ENCODE data around the gene TINAGL1. TPM values are rescaled to one million over a fixed set of nuclear protein-coding genes. Genes with fewer than 3 reads are reported as not detected.

Gene TINAGL1
- total RNA-seq, 2 donors from 2014 or later: 116 to 130 TPM

GRCh38 chr1:31624309-31624708 lies 48.0 kb downstream of the TINAGL1 start:
- Histone ChIP-seq H3K36me3 (no peaks in the 10 kb centered on the region), H3K27me3 (no peaks in the 10 kb centered on the region), H3K9ac (ENCODE audit: low read depth in 2 of 2, low read length in 2 of 2) (peak overlapping the region in 1 of 2 donors; percentile 7), H3K4me3 (no peak overlapping the region), H3K4me1 (no peaks in the 10 kb centered on the region), H3K27ac (no peak overlapping the region), H3K9me3 (no peaks in the 10 kb centered on the region)
- intact Hi-C loops (cut with DNase I): no loop called here
- TF ChIP-seq CTCF (IDR thresholded peaks at IDR 0.05): no peak
- DNase-seq: no peak

GRCh38 chr1:31624731-31625514 lies 48.6 kb downstream of the TINAGL1 start:
- Histone ChIP-seq H3K36me3 (no peaks in the 10 kb centered on the region), H3K27me3 (no peaks in the 10 kb centered on the region), H3K9me3 (no peaks in the 10 kb centered on the region), H3K9ac (ENCODE audit: low read depth in 2 of 2, low read length in 2 of 2) (peak overlapping the region in 1 of 2 donors; percentile 7), H3K27ac (no peak overlapping the region), H3K4me1 (no peaks in the 10 kb centered on the region), H3K4me3 (no peak overlapping the region)
- TF ChIP-seq CTCF (IDR thresholded peaks at IDR 0.05): no peak
- intact Hi-C loops (cut with DNase I): no loop called here
- no peak for DNase-seq

GRCh38 chr1:31625561-31626222 lies 49.4 kb downstream of the TINAGL1 start:
- H3K27me3 ChIP-seq: no peaks in the 10 kb centered on the region
- intact Hi-C loops (cut with DNase I): no loop called here
- no peaks in the 10 kb centered on the region for H3K4me1 ChIP-seq
- no peak for TF ChIP-seq CTCF (IDR thresholded peaks at IDR 0.05)
- no peak overlapping the region for H3K4me3 ChIP-seq
- H3K36me3 ChIP-seq: no peaks in the 10 kb centered on the region
- H3K9me3 ChIP-seq: no peaks in the 10 kb centered on the region
- no peak for DNase-seq
- H3K27ac ChIP-seq: no peak overlapping the region
- no peak overlapping the region for H3K9ac ChIP-seq (ENCODE audit: low read depth in 2 of 2, low read length in 2 of 2)

GRCh38 chr1:31626223-31627207 lies 50.2 kb downstream of the TINAGL1 start:
- Histone ChIP-seq H3K9me3 (no peaks in the 10 kb centered on the region), H3K36me3 (peaks cover 4% of the 10 kb centered on the region), H3K4me3 (no peak overlapping the region), H3K4me1 (no peaks in the 10 kb centered on the region), H3K9ac (ENCODE audit: low read depth in 2 of 2, low read length in 2 of 2) (peak overlapping the region in 1 of 2 donors; percentile 35), H3K27me3 (no peaks in the 10 kb centered on the region), H3K27ac (no peak overlapping the region)
- no peak for DNase-seq
- no peak for TF ChIP-seq CTCF (IDR thresholded peaks at IDR 0.05)
- intact Hi-C loops (cut with DNase I): no loop called here

GRCh38 chr1:31627301-31627929 lies 51.1 kb downstream of the TINAGL1 start:
- H3K4me1 ChIP-seq: no peaks in the 10 kb centered on the region
- peak; percentile 33 for DNase-seq
- H3K27ac ChIP-seq: no peak overlapping the region
- H3K27me3 ChIP-seq: no peaks in the 10 kb centered on the region
- no peak overlapping the region for H3K9ac ChIP-seq (ENCODE audit: low read depth in 2 of 2, low read length in 2 of 2)
- intact Hi-C loops (cut with DNase I): no loop called here
- H3K9me3 ChIP-seq: no peaks in the 10 kb centered on the region
- H3K4me3 ChIP-seq: no peak overlapping the region
- peaks cover 5% of the 10 kb centered on the region for H3K36me3 ChIP-seq
- TF ChIP-seq CTCF (IDR thresholded peaks at IDR 0.05): no peak

Measured in colonic mucosa (tissue), 4 donors.